22Rv1 (cell line): ENCODE results near the gene GADD45B.

ENCODE experiments used
- CTCF ChIP-seq: fragments of 450-650 bp; IDR thresholded peaks from 2 replicates; pipeline ENCODE4 v1.5.1; 2017; ENCODE audit warnings: mild to moderate bottlenecking
- ZFX ChIP-seq: fragments of 450-650 bp; IDR thresholded peaks from 2 replicates; pipeline ENCODE4 v1.6.1; 2017; ENCODE audit warnings: antibody characterized with exemption, borderline replicate concordance

DNA sequence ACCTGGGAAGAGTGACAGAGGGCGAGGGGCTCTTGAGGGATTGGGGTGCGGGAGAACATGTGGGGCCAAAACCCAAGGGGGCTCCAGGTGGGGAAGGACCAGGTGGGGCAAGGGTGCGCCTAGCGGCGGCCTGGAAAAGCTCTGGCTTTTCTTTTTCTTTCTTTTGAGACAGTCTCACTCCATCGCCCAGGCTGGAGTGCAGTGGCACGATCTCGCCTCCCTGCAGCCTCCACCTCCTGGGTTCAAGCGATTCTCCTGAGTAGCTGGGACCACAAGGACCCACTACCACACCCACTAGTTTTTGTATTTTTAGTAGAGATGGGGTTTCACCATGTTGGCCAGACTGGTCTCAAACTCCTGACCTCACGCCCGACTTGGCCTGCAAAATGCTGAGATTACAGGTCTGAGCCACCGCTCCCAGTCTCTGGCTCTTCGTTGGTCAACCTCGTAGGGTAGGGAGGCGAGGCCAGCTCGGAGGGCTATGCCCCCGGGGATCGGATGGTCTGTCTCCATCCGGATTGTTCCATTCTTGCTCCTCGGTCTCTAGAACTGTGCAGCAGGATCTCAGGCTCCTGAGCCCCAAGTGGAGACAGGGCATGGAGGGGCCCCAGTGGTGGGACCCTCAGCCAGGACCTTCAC lies 3.7 kb downstream of the GADD45B start:
- TF ChIP-seq CTCF, result no peak
- no peak for TF ChIP-seq ZFX
